GM18909 (cell line): ENCODE results near the gene FAM184A.

Experiments
- ATAC-seq: cut with Tn5 transposase; IDR thresholded peaks from one replicate; pipeline ENCODE4 v1.9.1; 2021; ENCODE audit warnings: mild to moderate bottlenecking; ENCODE audit not compliant: unreplicated experiment, poor library complexity

Gene FAM184A

DNA sequence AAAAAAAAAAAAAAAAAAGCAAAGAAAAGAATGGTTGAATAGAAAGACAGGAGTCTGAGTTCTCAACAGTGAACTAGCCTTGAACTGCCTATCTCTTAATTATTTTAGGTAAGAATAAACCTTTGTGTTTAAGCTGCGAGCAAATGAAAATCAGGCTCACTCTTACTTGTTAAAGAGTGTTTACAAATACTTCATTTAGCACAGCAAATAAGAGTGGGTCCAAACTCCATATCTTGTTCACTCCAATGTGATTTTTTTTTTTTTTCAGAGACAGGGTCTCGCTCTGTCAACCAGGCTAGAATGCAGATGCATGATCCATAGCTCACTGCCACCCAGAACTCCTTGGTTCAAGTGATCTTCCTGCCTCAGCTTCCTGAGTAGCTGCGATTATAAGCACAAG lies 155.4 kb downstream of the FAM184A start:
- ATAC-seq = no peak

DNA sequence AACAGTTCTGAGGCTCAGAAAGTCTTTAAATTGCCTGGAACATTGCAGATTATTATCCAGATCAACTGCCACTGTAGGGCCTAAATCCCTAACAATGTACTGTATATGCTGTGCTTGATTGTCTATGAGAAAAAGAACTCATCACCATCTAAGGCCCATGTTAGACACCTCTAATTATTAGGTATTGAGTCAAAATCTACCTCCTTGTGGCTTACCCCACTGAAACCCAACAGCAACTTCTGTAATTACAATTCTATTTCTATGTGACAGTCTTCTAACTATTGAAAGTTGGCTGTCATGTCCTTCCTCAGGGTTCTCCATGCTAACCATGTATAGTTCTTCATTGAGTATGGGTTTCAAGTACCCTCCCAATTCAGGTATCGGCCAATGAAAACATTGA lies 157.4 kb downstream of the FAM184A start:
- no peak for ATAC-seq

GRCh38 chr6:118918329-118918725 lies 160.1 kb downstream of the FAM184A start:
- no peak for ATAC-seq

DNA sequence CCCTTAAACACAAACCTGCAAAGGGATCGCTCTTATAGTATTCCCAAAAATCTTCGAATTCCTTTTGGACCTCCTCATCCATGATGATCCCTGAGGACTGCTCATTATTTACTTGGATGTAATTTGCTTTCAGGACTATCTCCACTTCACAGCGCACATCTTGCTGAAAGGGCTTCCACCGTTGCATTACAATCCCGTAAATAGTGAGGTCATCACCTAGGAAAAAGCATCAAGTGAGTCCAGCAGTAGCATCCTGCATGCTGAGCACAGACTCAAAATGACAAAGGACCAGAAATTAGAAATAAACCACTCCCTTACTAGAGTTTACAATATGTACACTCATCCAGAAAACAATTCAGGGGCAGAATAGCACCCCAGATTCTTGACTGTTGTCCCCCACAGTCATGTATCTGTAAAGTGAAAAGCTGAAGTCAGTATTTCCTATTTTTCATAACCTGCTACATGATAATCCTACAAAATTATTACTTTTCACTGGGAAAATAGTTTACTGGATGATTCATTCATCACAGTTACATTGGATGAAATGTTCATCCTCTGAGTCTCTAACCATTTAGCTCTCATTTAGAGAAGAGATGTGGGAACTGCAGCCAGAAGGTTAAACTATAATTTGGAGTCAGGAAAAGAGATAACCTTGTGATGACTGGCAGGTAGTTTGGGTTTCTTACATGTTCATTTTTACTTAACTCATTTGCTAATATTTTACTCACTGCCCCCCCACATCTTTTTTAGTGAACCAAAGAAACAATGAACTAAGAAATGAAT lies 160.7 kb downstream of the FAM184A start:
- ATAC-seq = no peak

DNA sequence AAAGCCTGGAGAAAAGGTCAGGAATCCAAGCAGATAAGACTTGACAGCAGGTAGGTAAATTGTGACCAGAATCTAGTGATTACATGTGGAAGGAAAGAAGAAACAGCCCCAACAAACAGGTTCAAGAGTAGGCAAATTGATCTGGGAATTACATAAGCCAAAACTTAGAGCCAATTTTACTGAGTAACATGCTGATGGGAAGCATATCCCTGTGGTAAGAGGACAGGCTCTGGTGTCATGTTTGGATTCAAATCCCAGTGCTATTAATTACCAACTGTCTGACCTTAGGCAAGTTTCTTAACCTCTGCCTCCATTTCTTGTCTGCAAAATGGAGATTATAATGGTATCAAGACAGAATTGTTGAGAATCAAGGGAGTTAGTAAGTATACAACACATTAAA lies 163.9 kb downstream of the FAM184A start:
- no peak for ATAC-seq

DNA sequence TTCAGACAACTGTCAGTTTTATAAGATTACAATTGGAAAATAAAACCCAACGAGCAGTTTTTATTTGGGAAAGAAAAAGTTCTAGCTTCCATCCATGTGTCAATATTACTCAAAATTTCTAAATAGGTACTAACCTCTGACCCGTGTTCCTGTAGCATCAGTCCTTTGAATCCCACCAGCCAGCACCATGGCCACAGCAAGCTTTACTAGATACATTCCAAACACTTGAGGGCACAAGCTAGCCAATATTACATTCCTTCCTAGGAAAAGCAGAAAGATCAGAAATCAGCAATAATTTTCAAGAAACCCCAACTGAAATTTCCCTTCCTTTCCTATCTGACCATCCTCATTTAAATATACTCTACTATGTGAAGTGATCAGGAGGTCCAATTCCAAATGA lies 165.3 kb downstream of the FAM184A start:
- no peak for ATAC-seq

- ATAC-seq = no peak
Measured at GRCh38 chr6:118912646-118913045, 165.8 kb downstream of the FAM184A start.
